ENCODE results near the gene C2CD3.
A peak's percentile ranks its signal among the peaks of the same experiment; 100 is the strongest.

Gene C2CD3

GRCh38 chr11:74019860-74020259 lies 150.9 kb downstream of the C2CD3 start:
- DNase-seq (ENCODE audit: low read depth), result no peak

GRCh38 chr11:74019104-74019738 lies 151.6 kb downstream of the C2CD3 start:
- DNase-seq (ENCODE audit: low read depth), result no peak

- peak; percentile 93 for DNase-seq (ENCODE audit: low read depth)
Observed at GRCh38 chr11:74018331-74019005, 152.3 kb downstream of the C2CD3 start.

GRCh38 chr11:74017631-74018030 lies 153.2 kb downstream of the C2CD3 start:
- no peak for DNase-seq (ENCODE audit: low read depth)

GRCh38 chr11:74015919-74016684 lies 154.7 kb downstream of the C2CD3 start:
- no peak for DNase-seq (ENCODE audit: low read depth)

- DNase-seq (ENCODE audit: low read depth), result no peak
Observed at GRCh38 chr11:74014880-74015279, 155.9 kb downstream of the C2CD3 start.

GRCh38 chr11:74013141-74013540 lies 157.7 kb downstream of the C2CD3 start:
- DNase-seq (ENCODE audit: low read depth), result no peak

- no peak for DNase-seq (ENCODE audit: low read depth)
Observed at GRCh38 chr11:74012074-74012809, 158.6 kb downstream of the C2CD3 start.

- peak; percentile 81 for DNase-seq (ENCODE audit: low read depth)
Observed at GRCh38 chr11:74011360-74012073, 159.3 kb downstream of the C2CD3 start.

- no peak for DNase-seq (ENCODE audit: low read depth)
Observed at GRCh38 chr11:74010306-74011300, 160.2 kb downstream of the C2CD3 start.

- no peak for DNase-seq (ENCODE audit: low read depth)
Observed at GRCh38 chr11:74009675-74010305, 161.0 kb downstream of the C2CD3 start.

- DNase-seq (ENCODE audit: low read depth), result no peak
Observed at GRCh38 chr11:74009230-74009547, 161.6 kb downstream of the C2CD3 start.

- no peak for DNase-seq (ENCODE audit: low read depth)
Observed at GRCh38 chr11:74008373-74009229, 162.2 kb downstream of the C2CD3 start, which contains the start of gene UCP3. Gene UCP3, minus strand, starts transcription at chr11:74009085. Its CDS starts 2,043 bp downstream, at chr11:74007042.

GRCh38 chr11:74007691-74008372 lies 163.0 kb downstream of the C2CD3 start:
- no peak for DNase-seq (ENCODE audit: low read depth)

- DNase-seq (ENCODE audit: low read depth), result no peak
Observed at GRCh38 chr11:74006743-74007304, 164.0 kb downstream of the C2CD3 start.

- DNase-seq (ENCODE audit: low read depth), result no peak
Observed at GRCh38 chr11:74005721-74006517, 164.9 kb downstream of the C2CD3 start.
